Stimulated activated CD4-positive, alpha-beta T cell treated with anti-CD3 and anti-CD28 coated beads, Interleukin-15, amount 100 ng/mL, for 24 hours (primary cell): Measurements from ENCODE around the gene RBM33.
A peak's percentile ranks its signal among the peaks of the same experiment; 100 is the strongest.

Experiments used
- DNase-seq: peaks from one replicate; pipeline ENCODE4 v3.0.0-alpha.2; 2020

RBM33 gene

GRCh38 chr7:155729847-155730246 is 85.4 kb downstream of the RBM33 start:
- no peak for DNase-seq

GRCh38 chr7:155731380-155731779 is 86.9 kb downstream of the RBM33 start:
- no peak for DNase-seq

DNA sequence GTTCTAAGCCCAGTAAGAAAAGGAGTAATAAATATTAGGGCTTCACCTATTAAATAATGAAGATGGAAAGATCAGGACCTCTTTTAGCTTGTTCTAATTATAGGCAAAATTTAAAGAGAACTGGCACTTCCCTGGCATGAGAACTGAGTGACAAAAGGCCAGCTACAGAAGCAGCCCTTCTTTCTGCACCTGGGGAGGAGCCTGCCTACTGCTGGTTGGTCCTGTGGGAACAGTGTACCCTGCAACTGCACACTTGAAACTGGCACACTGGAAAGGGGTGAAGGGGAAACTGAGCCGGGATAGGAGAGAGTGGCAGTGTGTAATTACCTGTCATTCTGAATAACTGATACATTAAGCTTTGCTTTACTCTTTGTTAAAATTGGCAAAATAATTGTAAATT is 87.4 kb downstream of the RBM33 start:
- no peak for DNase-seq

GRCh38 chr7:155732286-155732685 is 87.8 kb downstream of the RBM33 start:
- no peak for DNase-seq

DNA sequence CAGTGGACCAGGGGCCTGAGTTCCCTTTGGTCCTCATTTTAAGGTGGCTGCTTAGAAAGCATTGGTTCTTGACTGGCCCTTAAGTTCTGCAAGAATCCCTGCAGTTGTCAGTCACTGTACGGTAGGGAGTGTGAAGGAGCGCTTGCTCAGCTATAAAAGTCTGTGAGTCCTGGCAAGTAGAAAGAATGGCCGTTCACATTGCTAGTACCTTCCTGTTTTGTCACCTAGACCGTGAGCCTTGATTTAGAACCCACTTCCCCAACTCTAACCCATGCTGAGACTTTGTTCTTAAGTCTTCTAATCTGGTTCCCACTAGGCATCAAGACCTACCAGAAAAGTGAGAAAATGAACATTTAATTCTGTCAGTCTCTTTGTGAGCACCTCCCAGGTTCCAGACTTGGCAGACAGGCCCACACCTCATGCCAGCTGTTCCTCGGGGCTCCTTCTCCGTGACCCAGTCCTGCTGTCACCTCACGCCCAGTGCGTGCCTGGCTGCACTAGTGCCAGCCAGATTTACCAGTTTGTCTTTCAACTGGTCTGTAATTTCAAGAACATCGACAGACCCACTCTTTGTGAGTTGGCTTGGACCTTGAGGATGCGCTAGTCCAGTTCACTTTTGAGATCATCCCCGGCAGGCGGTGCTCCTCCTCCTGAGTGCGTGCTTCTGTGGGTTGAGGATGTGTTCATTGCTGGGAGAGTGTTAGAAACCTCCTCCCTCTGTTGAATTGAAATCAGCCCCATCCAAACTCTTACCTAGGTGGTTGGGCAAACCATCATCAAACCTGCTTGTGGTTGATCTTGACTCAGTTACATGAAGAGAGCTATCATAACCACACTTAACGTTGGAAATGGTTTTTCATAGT is 89.4 kb downstream of the RBM33 start:
- peak; percentile 46 for DNase-seq

GRCh38 chr7:155734445-155734809 is 90.0 kb downstream of the RBM33 start:
- DNase-seq, result peak; percentile 41

- DNase-seq, result no peak
Observed at GRCh38 chr7:155735442-155736115, 91.1 kb downstream of the RBM33 start.

DNA sequence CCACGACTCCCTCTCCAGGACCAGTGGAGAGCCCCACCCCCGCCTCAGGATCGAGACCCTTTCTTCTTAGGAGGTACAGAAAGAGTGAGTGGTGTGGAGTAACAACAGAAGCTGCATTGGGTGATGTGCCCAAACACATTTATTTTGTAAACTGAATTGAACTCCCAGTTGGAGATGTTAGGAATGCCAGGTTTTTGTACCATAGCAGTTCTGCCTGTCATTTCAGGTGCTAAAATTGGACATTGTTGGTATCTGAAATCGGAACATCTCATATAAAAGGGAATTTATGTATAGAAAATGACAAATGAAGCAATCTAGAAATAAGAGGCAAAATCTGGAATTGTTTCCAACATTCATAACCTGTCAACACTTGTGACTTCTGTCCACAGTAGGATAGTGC is 93.1 kb downstream of the RBM33 start:
- DNase-seq, result no peak

DNA sequence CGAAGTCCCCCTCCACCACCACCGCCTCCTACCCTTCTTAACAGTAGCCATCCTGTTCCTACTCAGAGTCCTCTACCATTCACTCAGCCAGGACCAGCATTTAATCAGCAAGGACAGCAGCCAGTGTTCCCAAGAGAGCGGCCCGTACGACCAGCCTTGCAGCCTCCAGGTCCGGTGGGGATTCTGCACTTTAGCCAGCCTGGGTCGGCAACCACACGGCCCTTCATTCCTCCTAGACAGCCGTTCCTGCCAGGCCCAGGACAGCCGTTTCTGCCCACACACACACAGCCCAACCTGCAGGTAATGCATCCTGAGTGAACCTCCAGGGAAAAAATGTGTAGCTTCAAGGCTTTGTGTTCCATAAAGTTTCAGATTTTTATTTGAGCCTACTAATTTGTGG is 93.6 kb downstream of the RBM33 start:
- DNase-seq, result no peak

- DNase-seq, result peak; percentile 75
Observed at GRCh38 chr7:155738652-155739537, 94.4 kb downstream of the RBM33 start.

- DNase-seq, result peak; percentile 28
Observed at GRCh38 chr7:155739538-155740143, 95.2 kb downstream of the RBM33 start.

GRCh38 chr7:155741082-155741481 is 96.6 kb downstream of the RBM33 start:
- DNase-seq, result no peak

- no peak for DNase-seq
Observed at GRCh38 chr7:155741805-155742204, 97.3 kb downstream of the RBM33 start.

- DNase-seq, result no peak
Observed at GRCh38 chr7:155743177-155743576, 98.7 kb downstream of the RBM33 start.

GRCh38 chr7:155744971-155745683 is 100.7 kb downstream of the RBM33 start:
- DNase-seq, result no peak

- no peak for DNase-seq
Observed at GRCh38 chr7:155745737-155746136, 101.3 kb downstream of the RBM33 start.

- no peak for DNase-seq
Observed at GRCh38 chr7:155746188-155746587, 101.7 kb downstream of the RBM33 start.

- no peak for DNase-seq
Observed at GRCh38 chr7:155747209-155747608, 102.7 kb downstream of the RBM33 start.

GRCh38 chr7:155749578-155749977 is 105.1 kb downstream of the RBM33 start:
- DNase-seq, result no peak

DNA sequence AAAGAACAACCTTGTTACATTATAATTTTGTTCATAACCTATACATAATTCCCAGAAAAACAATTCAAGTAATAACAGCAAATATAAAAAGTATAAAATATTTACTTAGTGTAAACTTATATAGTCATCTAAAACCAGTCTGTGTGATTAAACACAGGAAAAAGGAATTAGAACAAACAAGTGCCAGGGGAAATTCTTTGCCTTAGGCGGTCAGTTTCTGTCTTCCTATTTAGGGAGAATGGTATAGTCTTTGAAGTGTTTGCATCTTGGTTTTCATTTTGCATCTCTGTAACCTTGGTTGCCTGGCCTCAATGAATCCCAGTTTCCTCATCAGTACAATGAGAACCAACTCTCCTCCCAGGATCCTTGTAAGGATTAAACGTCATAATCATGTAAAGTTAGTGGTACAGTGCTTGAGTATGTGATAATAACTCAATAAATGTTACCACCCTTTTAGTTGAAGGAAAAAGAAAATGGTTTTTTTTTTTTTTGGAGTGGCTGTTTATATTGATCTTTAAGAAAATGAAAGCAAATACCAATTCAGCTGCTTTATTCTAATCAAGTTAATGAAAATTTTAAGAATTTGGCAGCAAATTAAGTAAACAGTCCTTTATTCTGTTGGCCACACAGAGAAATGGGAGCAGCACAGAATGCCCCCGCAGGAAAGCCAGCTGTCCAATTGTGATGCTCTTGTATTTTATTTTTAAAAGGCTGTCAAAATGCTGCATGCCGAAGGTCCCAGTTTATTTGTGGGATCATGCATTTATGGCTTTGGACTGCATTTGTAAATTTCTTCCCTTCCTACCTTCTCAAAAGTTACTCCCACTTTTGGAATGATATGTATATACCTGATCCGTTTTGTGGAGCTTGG is 106.0 kb downstream of the RBM33 start:
- no peak for DNase-seq

DNA sequence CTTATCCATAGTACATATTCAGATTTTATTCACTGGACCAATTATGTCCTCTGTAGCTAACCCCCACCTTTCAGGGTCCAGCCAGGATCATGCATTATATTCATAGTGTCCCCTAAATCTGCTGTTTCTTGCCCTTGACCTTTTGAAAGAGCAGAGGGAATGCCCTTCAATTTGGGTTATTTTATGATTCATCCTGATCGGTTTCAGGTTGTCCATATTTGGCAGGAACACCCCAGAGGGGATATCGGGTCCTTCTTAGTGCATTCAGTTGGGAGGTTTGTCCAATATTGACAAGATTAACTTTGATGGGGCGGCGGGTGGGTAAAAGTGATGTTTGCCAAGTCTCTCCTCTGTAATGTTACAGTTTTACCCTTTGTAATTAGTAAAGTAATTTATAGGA is 106.9 kb downstream of the RBM33 start:
- no peak for DNase-seq
